Effector memory CD4-positive, alpha-beta T cell (primary cell): Measurements from ENCODE around the gene SEC14L5.

Experiments used
- DNase-seq, 3 donors: peaks; one replicate each; pipeline ENCODE4 v3.0.0-alpha.2; 2020
- H3K27ac ChIP-seq: 2 replicates; pipeline ENCODE4 v1.7.0; 2013; ENCODE audit warnings: mild to moderate bottlenecking, low read length, moderate library complexity; ENCODE audit not compliant: insufficient read depth, poor library complexity, severe bottlenecking
- H3K27me3 ChIP-seq: replicated peaks from 2 replicates; pipeline ENCODE4 v1.7.0; 2013; ENCODE audit warnings: mild to moderate bottlenecking, low read length; ENCODE audit not compliant: insufficient read depth, control insufficient read depth, poor library complexity, severe bottlenecking
- H3K36me3 ChIP-seq: 2 replicates; pipeline ENCODE4 v1.7.0; 2013; ENCODE audit warnings: mild to moderate bottlenecking, low read length, moderate library complexity; ENCODE audit not compliant: control insufficient read depth, insufficient read depth
- H3K4me1 ChIP-seq: 2 replicates; pipeline ENCODE4 v1.7.0; 2013; ENCODE audit warnings: low read length, mild to moderate bottlenecking; ENCODE audit not compliant: control insufficient read depth, insufficient read depth, poor library complexity, severe bottlenecking
- H3K4me3 ChIP-seq: 2 replicates; pipeline ENCODE4 v1.7.0; 2013; ENCODE audit warnings: low read length, low read depth, mild to moderate bottlenecking; ENCODE audit not compliant: insufficient read depth, poor library complexity, severe bottlenecking
- H3K9me3 ChIP-seq: 2 replicates; pipeline ENCODE4 v1.7.0; 2013; ENCODE audit warnings: mild to moderate bottlenecking, low read length, moderate library complexity; ENCODE audit not compliant: control insufficient read depth

Gene SEC14L5

DNA sequence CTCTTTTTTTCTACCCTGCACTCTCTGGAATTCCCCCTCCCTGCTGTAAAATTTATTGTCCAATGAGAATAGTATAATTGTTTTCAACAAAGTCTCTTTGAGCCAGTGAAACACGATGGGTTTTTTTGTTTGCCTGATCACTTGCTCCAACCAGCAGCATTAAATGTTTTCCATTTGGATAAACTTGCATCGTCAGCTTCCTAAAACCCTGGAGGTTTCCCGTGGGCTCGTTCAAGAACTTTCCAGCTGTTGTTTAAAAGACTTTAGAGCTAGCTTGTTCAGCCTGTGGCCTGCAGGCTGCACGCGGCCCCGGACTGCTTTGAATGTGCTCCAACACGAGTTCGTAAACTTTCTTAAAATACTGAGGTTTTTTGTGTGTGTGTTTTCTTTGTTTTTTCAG is 60.7 kb downstream of the SEC14L5 start:
- H3K4me3 ChIP-seq = no peak overlapping the region
- H3K27me3 ChIP-seq = no peaks in the 10 kb centered on the region
- H3K9me3 ChIP-seq = no peaks in the 10 kb centered on the region
- no peaks in the 10 kb centered on the region for H3K36me3 ChIP-seq
- H3K4me1 ChIP-seq = no peaks in the 10 kb centered on the region
- no peak for DNase-seq
- H3K27ac ChIP-seq = no peak overlapping the region

DNA sequence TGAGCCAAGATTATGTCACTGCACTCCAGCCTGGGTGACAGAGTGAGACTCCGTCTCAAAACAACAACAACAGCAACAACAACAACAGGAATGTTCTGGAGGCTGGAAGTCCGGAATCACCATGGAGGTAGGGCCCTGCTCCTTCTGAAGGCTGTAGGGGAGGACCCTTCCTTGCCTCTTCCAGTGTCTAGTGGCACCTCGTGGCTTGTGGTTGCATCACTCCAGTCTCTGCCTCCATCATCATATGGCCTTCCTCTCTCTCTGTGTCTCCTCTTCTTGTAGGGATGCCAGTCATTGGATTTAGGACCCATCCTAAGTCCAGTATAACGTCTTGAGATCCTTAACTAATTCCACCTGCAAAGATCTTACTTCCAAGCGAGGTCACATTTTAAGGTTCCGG is 61.6 kb downstream of the SEC14L5 start:
- DNase-seq = no peak
- no peaks in the 10 kb centered on the region for H3K36me3 ChIP-seq
- H3K27ac ChIP-seq = no peak overlapping the region
- H3K27me3 ChIP-seq = no peaks in the 10 kb centered on the region
- H3K9me3 ChIP-seq = no peaks in the 10 kb centered on the region
- H3K4me1 ChIP-seq = no peaks in the 10 kb centered on the region
- no peak overlapping the region for H3K4me3 ChIP-seq

DNA sequence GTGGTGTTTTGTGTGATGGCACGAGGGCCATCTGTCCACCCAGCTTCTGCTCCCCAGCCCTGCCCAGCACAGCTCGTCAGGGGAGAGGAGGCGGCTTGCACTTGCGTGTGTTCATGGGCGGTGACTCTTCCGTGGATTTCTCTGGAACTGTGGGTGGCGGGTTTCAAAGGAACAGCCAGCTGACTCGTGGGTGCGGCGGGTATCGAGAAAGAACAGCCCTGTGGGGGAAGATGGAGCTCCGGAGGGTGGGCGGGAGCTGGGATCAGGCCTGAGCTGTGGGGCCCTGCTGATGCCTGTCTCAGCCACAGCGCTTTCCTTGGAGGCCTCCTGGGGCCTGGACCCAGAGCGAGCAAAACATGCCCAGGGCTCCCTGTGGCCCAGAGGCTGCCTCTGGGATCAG is 62.4 kb downstream of the SEC14L5 start:
- no peaks in the 10 kb centered on the region for H3K4me1 ChIP-seq
- no peaks in the 10 kb centered on the region for H3K27me3 ChIP-seq
- no peaks in the 10 kb centered on the region for H3K36me3 ChIP-seq
- H3K27ac ChIP-seq = no peak overlapping the region
- H3K9me3 ChIP-seq = no peaks in the 10 kb centered on the region
- no peak for DNase-seq
- no peak overlapping the region for H3K4me3 ChIP-seq

DNA sequence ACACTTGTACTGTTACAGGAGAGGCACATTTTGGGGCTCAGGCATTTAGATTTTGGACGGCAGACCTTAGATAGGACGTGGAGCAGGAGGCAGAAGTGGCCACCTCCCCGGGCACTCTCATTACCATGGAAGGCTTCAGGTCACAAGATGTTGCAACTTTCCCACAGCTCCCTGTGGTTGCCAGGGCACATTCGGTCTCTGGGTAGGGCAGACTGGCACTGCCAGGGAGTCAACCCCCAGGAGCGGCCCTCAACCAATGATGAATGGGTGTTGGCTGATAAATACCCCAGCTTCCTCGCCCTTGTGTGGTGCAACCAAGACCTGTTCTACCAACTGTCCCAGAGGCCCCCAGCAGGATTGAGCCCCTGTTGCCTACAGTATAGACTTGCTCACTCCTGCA is 64.4 kb downstream of the SEC14L5 start:
- Histone ChIP-seq H3K4me1 (no peaks in the 10 kb centered on the region), H3K27me3 (no peaks in the 10 kb centered on the region), H3K36me3 (peaks cover 1% of the 10 kb centered on the region), H3K9me3 (no peaks in the 10 kb centered on the region), H3K27ac (no peak overlapping the region), H3K4me3 (no peak overlapping the region)
- DNase-seq = no peak

DNA sequence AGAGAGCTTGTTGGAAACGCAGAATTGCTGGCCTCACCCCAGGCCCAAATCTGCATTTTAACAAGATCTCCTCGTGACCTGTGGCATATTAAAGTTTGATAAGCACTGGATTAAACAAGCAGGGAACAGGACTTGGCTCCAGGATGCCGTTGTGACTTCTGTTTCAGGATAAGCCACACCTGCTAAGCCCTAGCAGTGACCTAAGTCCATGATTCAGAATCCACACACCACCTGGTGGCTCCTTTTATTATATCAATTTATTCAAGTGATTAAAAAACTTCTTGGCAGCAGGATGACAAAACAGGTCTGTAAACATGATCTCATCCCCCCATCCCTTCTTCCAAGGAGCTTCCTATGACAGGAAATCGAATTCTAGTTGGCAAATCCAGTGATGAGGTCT is 66.5 kb downstream of the SEC14L5 start:
- Histone ChIP-seq H3K27ac (no peak overlapping the region), H3K4me1 (no peaks in the 10 kb centered on the region), H3K27me3 (no peaks in the 10 kb centered on the region), H3K9me3 (no peaks in the 10 kb centered on the region), H3K4me3 (no peak overlapping the region), H3K36me3 (peaks cover 10% of the 10 kb centered on the region)
- DNase-seq = no peak

DNA sequence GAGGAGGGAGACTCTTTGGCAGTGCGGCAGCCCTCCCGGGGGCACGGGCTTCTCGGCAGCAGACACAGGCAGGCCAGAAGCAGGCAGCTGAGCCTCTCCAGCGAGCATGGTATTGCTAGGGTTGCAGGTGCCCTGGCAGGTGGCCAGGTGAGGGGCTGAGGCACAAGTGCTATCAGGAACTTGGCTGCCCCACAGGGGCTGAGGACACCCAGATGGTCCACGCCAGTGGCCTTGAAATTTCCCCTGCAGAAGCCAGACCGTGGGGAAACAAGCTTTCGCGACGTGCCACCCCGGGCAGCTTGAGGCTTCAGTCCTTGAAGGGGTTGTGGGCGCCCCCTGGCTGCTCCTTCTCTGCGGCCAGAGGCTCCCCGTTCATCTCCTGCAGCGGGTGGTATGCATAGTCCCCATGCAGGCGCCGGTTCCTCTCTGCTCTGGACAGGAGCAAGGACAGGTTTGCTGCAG is 67.1 kb downstream of the SEC14L5 start:
- Histone ChIP-seq H3K4me3 (no peak overlapping the region), H3K27me3 (no peaks in the 10 kb centered on the region), H3K9me3 (no peaks in the 10 kb centered on the region), H3K4me1 (no peaks in the 10 kb centered on the region), H3K36me3 (peaks cover 10% of the 10 kb centered on the region), H3K27ac (no peak overlapping the region)
- no peak for DNase-seq

DNA sequence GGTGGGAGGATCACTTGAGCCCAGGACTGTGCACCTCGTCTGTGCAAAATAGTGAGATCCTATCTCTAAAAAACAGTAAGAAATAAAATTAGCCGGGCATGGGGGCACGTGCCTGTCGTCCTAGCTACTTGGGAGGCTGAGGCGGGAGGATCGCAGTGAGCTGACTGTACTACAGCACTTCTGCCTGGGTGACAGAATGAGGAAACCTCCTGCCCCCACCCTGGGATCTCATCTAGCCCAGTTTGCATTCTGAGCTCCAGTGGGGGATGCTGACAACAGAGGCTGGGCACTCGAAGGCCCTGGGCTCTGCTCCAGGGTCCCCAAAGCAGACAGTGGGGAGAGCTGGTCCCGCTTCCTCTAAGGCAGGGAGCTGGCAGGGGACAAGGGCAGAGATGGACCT is 68.5 kb downstream of the SEC14L5 start:
- Histone ChIP-seq H3K4me1 (no peaks in the 10 kb centered on the region), H3K27ac (no peak overlapping the region), H3K36me3 (peaks cover 12% of the 10 kb centered on the region), H3K4me3 (no peak overlapping the region), H3K27me3 (no peaks in the 10 kb centered on the region), H3K9me3 (no peaks in the 10 kb centered on the region)
- DNase-seq = no peak

DNA sequence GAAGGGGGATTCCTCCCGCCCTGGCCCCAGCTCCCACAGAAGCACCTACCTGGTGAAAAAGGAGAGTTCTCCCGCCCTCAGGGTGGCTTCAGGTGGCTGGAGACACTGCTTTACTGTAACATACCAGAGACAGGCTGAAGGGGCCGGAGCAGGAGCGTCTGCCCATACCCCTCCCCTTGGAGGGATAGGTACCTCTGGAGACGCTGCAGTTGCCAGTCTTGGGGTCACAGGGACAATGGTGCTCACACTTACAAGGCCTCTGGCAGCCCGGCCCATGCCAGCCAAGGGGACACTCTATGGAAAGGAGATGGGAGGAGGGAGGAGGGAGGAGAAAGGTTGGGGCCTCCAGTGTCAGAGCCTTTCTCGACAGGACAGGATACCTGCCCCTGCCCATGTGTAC is 69.0 kb downstream of the SEC14L5 start:
- Histone ChIP-seq H3K27ac (no peak overlapping the region), H3K9me3 (no peaks in the 10 kb centered on the region), H3K4me1 (no peaks in the 10 kb centered on the region), H3K27me3 (no peaks in the 10 kb centered on the region), H3K4me3 (no peak overlapping the region), H3K36me3 (peaks cover 13% of the 10 kb centered on the region)
- no peak for DNase-seq

DNA sequence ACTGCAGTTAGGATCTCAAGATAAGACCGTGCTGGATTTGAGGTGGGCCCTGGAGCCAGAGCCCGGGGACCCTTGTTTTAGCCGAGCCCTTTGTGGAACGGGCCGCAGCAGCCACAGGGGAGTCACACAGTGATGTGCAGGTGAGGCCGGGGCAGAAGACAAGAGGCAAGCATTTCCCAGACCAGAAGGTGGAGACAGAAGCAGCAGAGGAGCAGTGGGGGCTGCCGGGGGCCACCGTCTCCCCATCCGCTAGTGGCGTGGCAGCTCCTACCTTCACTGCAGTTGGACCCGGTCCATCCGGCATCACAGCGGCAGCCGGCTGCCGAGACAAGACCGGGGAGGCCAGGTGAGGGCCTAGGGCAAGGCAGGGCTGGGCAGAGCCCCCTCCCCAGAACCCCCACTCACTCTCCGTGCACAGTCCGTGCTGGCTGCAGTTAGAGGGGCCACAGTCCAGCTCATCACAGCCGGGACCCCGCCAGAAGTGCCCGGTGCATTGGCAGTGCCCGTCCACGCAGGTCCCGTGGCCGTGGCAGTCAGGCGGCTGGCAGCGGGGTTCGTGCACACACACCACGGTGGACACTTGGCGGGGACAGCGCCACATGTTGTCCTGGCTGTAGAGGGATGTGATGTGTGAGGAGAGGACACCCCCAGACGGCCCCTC is 69.6 kb downstream of the SEC14L5 start:
- Histone ChIP-seq H3K9me3 (no peaks in the 10 kb centered on the region), H3K27ac (no peak overlapping the region), H3K4me3 (no peak overlapping the region), H3K4me1 (peaks cover 2% of the 10 kb centered on the region), H3K36me3 (peaks cover 13% of the 10 kb centered on the region), H3K27me3 (no peaks in the 10 kb centered on the region)
- no peak for DNase-seq

DNA sequence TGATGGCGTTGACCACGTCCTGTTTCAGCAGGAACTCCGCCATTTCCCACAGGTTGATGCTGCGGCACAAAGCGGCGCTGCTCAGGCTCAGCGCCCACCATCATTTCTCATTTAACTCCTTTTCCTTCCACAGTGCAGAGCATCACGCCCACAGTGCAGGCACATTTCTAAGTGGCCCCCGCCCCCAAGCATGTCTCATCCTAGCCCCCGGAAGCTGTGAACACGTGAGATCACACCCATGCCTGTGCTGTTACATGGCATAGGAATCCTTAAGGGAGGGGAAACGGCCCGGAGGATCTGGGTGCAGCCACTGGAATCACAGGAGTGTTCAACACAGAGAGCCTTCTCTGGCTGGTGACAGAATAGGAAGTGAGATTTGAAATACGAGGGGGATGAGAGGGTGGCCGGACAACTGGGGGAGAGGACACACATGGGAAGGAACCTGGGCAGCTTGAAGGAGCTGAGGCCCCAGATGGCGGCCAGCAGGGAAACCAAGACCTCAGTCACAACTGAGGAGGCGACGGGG is 70.9 kb downstream of the SEC14L5 start:
- Histone ChIP-seq H3K4me1 (peaks cover 9% of the 10 kb centered on the region), H3K4me3 (no peak overlapping the region), H3K27ac (no peak overlapping the region), H3K9me3 (no peaks in the 10 kb centered on the region), H3K36me3 (peaks cover 13% of the 10 kb centered on the region), H3K27me3 (no peaks in the 10 kb centered on the region)
- no peak for DNase-seq
